ENCODE results near the gene LRRC70. TPM values are rescaled to one million over a fixed set of nuclear protein-coding genes. Genes with fewer than 3 reads are reported as not detected.

Gene LRRC70
- polyA plus RNA-seq, 3 donors = 0.23 to 2.4 TPM; not detected in 1

DNA sequence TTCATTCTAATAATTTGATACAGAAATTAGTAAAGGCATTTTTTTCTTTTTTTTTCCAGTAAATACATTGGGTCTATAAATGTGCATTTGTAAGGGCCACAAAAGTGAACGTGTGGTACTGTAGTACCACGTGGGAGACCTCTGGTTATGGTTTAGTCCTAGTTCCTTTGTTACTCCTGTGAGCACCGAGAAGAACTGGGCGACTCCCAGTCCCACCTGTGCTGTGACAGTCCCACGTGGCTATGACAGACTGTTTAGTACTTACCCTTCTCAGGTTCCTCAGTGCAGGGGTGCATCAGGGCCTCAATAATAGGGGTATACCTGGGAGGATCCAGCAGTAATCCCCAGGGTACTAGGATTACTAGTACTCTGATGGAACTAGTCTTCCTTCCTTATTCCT lies 49.3 kb downstream of the LRRC70 start:
- Histone ChIP-seq H2AFZ (ENCODE audit: insufficient read depth, low read depth, low read length, poor library complexity, severe bottlenecking) (no peak overlapping the region), H3K36me3 (replicated peaks in 1 of 2; ENCODE audit: control insufficient read depth in 1 of 2, insufficient read depth in 2 of 2, low read length in 2 of 2) (peaks cover 6 to 31% of the 10 kb centered on the region in 2 donors), H4K20me1 (ENCODE audit: insufficient read depth, low read length) (no peaks in the 10 kb centered on the region), H3K9ac (ENCODE audit: insufficient read depth, low read length, poor library complexity, severe bottlenecking) (no peak overlapping the region), H3K4me3 (replicated peaks in 1 of 3; ENCODE audit: low read depth in 2 of 3, low read length in 3 of 3) (no peak overlapping the region), H3K4me2 (replicated peaks; ENCODE audit: extremely low read depth, low read length, poor library complexity, severe bottlenecking) (no peak overlapping the region), H3K9me3 (replicated peaks in 1 of 2; ENCODE audit: control insufficient read depth in 1 of 2, insufficient read depth in 1 of 2, low read length in 2 of 2) (no peaks in the 10 kb centered on the region), H3K27ac (ENCODE audit: low read depth in 1 of 2, low read length in 2 of 2) (no peak overlapping the region), H3K79me2 (ENCODE audit: insufficient read depth, low read length) (no peaks in the 10 kb centered on the region), H3K4me1 (ENCODE audit: control insufficient read depth in 1 of 2, insufficient read depth in 2 of 2, low read length in 2 of 2) (no peaks in the 10 kb centered on the region), H3K27me3 (ENCODE audit: control insufficient read depth in 2 of 2, insufficient read depth in 2 of 2, low read length in 2 of 2) (no peaks in the 10 kb centered on the region)
- TF ChIP-seq, protein P1, sequence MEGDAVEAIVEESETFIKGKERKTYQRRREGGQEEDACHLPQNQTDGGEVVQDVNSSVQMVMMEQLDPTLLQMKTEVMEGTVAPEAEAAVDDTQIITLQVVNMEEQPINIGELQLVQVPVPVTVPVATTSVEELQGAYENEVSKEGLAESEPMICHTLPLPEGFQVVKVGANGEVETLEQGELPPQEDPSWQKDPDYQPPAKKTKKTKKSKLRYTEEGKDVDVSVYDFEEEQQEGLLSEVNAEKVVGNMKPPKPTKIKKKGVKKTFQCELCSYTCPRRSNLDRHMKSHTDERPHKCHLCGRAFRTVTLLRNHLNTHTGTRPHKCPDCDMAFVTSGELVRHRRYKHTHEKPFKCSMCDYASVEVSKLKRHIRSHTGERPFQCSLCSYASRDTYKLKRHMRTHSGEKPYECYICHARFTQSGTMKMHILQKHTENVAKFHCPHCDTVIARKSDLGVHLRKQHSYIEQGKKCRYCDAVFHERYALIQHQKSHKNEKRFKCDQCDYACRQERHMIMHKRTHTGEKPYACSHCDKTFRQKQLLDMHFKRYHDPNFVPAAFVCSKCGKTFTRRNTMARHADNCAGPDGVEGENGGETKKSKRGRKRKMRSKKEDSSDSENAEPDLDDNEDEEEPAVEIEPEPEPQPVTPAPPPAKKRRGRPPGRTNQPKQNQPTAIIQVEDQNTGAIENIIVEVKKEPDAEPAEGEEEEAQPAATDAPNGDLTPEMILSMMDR (IDR thresholded peaks at IDR 0.05) = no peak
- 97% methylated on average over 4 of the region's 5 CpGs for WGBS (ENCODE audit: insufficient coverage)
- Mint-ChIP-seq H3K27ac (no peak overlapping the region), H3K9me3 (no peaks in the 10 kb centered on the region), H3K27me3 (ENCODE audit: low read depth in 3 of 3) (no peaks in the 10 kb centered on the region), H3K36me3 (peaks cover 19 to 20% of the 10 kb centered on the region in 2 donors), H3K4me1 (no peaks in the 10 kb centered on the region), H3K4me3 (no peak overlapping the region)
- no peak for DNase-seq
- intact Hi-C loops (cut with micrococcal nuclease) = no loop called here

Other genes starting within 250 kb of the LRRC70 start
- 10 to 100 TPM; 10.1 to 27.6 (median 25.1) TPM for gene DIMT1, start 174.9 kb upstream of the LRRC70 start, polyA plus RNA-seq
- gene IPO11, start 166.1 kb upstream of the LRRC70 start, polyA plus RNA-seq = 1 to 10 TPM; 4.4 to 5.5 (median 5.3) TPM

Measured in CD14-positive monocyte (primary cell).